Endodermal cell (in vitro differentiated cells): ENCODE data around the gene PANK4. TPM values are rescaled to one million over a fixed set of nuclear protein-coding genes. Genes with fewer than 3 reads are reported as not detected.

Experiments used
- DNase-seq: peaks from one replicate; pipeline ENCODE4 v3.0.0-alpha.2; 2017
- H3K27ac ChIP-seq: 2 replicates; pipeline ENCODE4 v1.5.1; 2013; ENCODE audit warnings: mild to moderate bottlenecking, low read depth, low read length, moderate library complexity
- H3K27me3 ChIP-seq: 2 replicates; pipeline ENCODE4 v1.6.1; 2013; ENCODE audit warnings: mild to moderate bottlenecking, low read length, moderate library complexity; ENCODE audit not compliant: insufficient read depth, control insufficient read depth, poor library complexity, severe bottlenecking
- H3K36me3 ChIP-seq: 2 replicates; pipeline ENCODE4 v1.7.0; 2013; ENCODE audit warnings: mild to moderate bottlenecking, low read length, moderate library complexity; ENCODE audit not compliant: control insufficient read depth, insufficient read depth
- H3K4me1 ChIP-seq: one replicate; pipeline ENCODE4 v1.7.0; 2013; ENCODE audit warnings: low read length; ENCODE audit not compliant: control insufficient read depth, insufficient read depth
- H3K4me3 ChIP-seq: 2 replicates; pipeline ENCODE4 v1.5.1; 2013; ENCODE audit warnings: mild to moderate bottlenecking, low read length, moderate library complexity
- H3K9ac ChIP-seq: 2 replicates; pipeline ENCODE4 v1.6.1; 2013; ENCODE audit warnings: mild to moderate bottlenecking, low read length, moderate library complexity; ENCODE audit not compliant: poor library complexity, severe bottlenecking; ENCODE audit errors: extremely low read depth
- H3K9me3 ChIP-seq: 2 replicates; pipeline ENCODE4 v1.6.1; 2013; ENCODE audit warnings: mild to moderate bottlenecking, low read length, moderate library complexity; ENCODE audit not compliant: control insufficient read depth
- H3K27ac Mint-ChIP-seq: 2 replicates; pipeline ENCODE4 v1.8.0; 2020; ENCODE audit warnings: mixed read lengths
- H3K27me3 Mint-ChIP-seq: 2 replicates; pipeline ENCODE4 v1.8.0; 2021; ENCODE audit warnings: mild to moderate bottlenecking, mixed read lengths; ENCODE audit not compliant: insufficient read depth
- H3K36me3 Mint-ChIP-seq: 2 replicates; pipeline ENCODE4 v1.8.0; 2020; ENCODE audit warnings: low read depth, mixed read lengths
- H3K4me1 Mint-ChIP-seq: 2 replicates; pipeline ENCODE4 v1.8.0; 2020; ENCODE audit warnings: mixed read lengths
- H3K4me3 Mint-ChIP-seq: 2 replicates; pipeline ENCODE4 v1.8.0; 2020; ENCODE audit warnings: mild to moderate bottlenecking, moderate library complexity, mixed read lengths
- H3K9me3 Mint-ChIP-seq: 2 replicates; pipeline ENCODE4 v1.8.0; 2020; ENCODE audit warnings: mild to moderate bottlenecking, mixed read lengths
- WGBS, 2 experiments: methylation state at CpG; one replicate each; pipeline versions ENCODE4 v1.1.5 to v1.1.7; 2013; ENCODE audit warnings: missing lambda C conversion rate in 2 of 2, mixed read lengths in 1 of 2; ENCODE audit not compliant: insufficient coverage in 1 of 2, insufficient read length in 1 of 2; 5-methylcytosine and 5-hydroxymethylcytosine counted together
- total RNA-seq, 2 donors: library from RNA; stranded (reverse); fragmentation: NEBNext Ultra II Directional in 1 of 2; extraction: Animal tissue kit (Norgen Biotek cat#: 25700) in 1 of 2; gene quantifications; 2 replicates in 1 of 2; 3 replicates in 1 of 2; pipeline ENCODE4 v1.2.1, GENCODE V29; 2021
- TF ChIP-seq, protein P1 (sequence below): fragments of 200-600 bp; sonication (generic); conservative IDR thresholded peaks from 2 replicates; pipeline ENCODE4 v1.5.0; 2021; ENCODE audit warnings: antibody characterized with exemption, mild to moderate bottlenecking

PANK4 gene
- total RNA-seq, 2 donors from 2014 or later = 45.6 to 49.5 TPM

DNA sequence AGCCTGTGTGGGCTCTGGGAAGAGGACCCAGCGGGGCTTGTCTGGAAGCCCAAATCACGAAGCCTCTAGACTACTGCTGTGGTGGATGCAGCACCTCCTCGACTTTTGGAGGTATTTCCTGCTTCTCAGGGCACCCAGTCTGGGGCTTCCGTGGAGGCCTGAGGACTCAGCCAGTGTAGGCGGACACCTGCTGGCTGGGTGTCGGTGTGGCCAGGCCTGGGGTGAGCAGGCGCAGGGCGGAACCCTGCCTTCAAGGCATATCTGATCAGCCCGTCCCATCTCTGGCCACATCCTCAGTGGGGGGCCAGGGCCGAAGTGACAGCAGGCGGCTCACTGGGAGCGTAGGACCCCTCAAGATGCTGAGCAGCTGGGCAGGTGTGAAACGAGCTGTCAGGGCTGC, 43.4 kb downstream of the PANK4 start:
- TF ChIP-seq, protein P1, sequence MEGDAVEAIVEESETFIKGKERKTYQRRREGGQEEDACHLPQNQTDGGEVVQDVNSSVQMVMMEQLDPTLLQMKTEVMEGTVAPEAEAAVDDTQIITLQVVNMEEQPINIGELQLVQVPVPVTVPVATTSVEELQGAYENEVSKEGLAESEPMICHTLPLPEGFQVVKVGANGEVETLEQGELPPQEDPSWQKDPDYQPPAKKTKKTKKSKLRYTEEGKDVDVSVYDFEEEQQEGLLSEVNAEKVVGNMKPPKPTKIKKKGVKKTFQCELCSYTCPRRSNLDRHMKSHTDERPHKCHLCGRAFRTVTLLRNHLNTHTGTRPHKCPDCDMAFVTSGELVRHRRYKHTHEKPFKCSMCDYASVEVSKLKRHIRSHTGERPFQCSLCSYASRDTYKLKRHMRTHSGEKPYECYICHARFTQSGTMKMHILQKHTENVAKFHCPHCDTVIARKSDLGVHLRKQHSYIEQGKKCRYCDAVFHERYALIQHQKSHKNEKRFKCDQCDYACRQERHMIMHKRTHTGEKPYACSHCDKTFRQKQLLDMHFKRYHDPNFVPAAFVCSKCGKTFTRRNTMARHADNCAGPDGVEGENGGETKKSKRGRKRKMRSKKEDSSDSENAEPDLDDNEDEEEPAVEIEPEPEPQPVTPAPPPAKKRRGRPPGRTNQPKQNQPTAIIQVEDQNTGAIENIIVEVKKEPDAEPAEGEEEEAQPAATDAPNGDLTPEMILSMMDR = no peak
- Mint-ChIP-seq H3K4me3 (no peak overlapping the region), H3K27ac (no peak overlapping the region), H3K9me3 (no peaks in the 10 kb centered on the region), H3K27me3 (peaks cover 1% of the 10 kb centered on the region), H3K36me3 (no peaks in the 10 kb centered on the region), H3K4me1 (no peaks in the 10 kb centered on the region)
- Histone ChIP-seq H3K4me1 (no peaks in the 10 kb centered on the region), H3K9me3 (no peaks in the 10 kb centered on the region), H3K27ac (no peak overlapping the region), H3K27me3 (no peaks in the 10 kb centered on the region), H3K9ac (no peak overlapping the region), H3K36me3 (no peaks in the 10 kb centered on the region), H3K4me3 (no peak overlapping the region)
- no peak for DNase-seq
- WGBS, 2 experiments = 90 to 91% methylated on average over 10 to 13 of the region's 13 CpGs

DNA sequence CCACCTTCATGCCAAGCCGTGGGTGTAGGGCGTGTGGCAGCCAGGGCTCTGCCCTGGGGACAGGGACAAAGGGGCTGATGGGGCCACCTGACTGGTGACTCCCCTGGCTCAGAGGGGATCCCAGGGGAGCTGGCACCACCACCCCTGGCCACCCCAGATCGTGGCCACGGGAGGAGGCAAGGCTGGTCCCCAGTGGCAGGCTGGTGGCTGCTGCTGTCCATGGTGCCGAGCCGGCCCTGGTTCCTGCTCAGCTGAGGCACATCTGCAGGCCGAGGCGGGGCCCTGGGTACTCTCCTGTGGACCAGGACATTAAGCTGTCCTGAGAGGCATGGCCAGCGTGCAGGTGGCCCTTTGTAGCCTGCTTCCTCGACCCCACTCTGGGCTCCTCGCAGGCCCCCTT, 43.8 kb downstream of the PANK4 start:
- no peak overlapping the region for H3K4me3 ChIP-seq
- H3K27ac ChIP-seq = no peak overlapping the region
- no peaks in the 10 kb centered on the region for H3K36me3 ChIP-seq
- H3K9ac ChIP-seq = no peak overlapping the region
- 87 to 91% methylated on average over 8 to 11 of the region's 11 CpGs for WGBS, 2 experiments
- no peaks in the 10 kb centered on the region for H3K9me3 ChIP-seq
- TF ChIP-seq, protein P1 = no peak
- H3K27ac Mint-ChIP-seq = no peak overlapping the region
- no peaks in the 10 kb centered on the region for H3K27me3 ChIP-seq
- no peaks in the 10 kb centered on the region for H3K27me3 Mint-ChIP-seq
- H3K4me1 Mint-ChIP-seq = no peaks in the 10 kb centered on the region
- DNase-seq = no peak
- no peaks in the 10 kb centered on the region for H3K4me1 ChIP-seq
- H3K4me3 Mint-ChIP-seq = no peak overlapping the region
- H3K36me3 Mint-ChIP-seq = no peaks in the 10 kb centered on the region
- no peaks in the 10 kb centered on the region for H3K9me3 Mint-ChIP-seq

DNA sequence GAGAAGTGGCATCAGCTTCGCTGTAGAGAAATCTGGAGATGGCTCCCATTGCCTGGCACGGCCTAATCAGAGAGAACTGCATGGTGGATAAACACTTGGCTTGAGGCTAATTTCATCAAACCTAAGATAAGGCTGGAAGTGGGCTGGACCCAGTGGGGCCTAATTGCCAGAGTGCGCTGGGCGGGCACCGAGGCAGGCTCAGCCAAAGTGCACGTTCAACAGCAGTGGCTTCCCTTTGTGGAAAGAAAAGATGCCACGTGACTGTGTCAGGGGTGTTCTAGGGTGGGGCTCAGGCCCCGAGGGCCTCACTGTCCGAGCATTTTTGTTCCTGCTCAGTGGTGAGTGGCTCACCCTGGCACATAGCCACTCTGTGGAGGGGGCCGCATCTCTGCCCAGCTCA, 44.5 kb downstream of the PANK4 start:
- Histone ChIP-seq H3K9me3 (no peaks in the 10 kb centered on the region), H3K27me3 (no peaks in the 10 kb centered on the region), H3K9ac (no peak overlapping the region), H3K4me1 (no peaks in the 10 kb centered on the region), H3K36me3 (no peaks in the 10 kb centered on the region), H3K27ac (no peak overlapping the region), H3K4me3 (no peak overlapping the region)
- H3K4me3 Mint-ChIP-seq = no peak overlapping the region
- no peak for DNase-seq
- no peaks in the 10 kb centered on the region for H3K36me3 Mint-ChIP-seq
- no peaks in the 10 kb centered on the region for H3K4me1 Mint-ChIP-seq
- TF ChIP-seq, protein P1 = no peak
- no peaks in the 10 kb centered on the region for H3K27me3 Mint-ChIP-seq
- H3K9me3 Mint-ChIP-seq = no peaks in the 10 kb centered on the region
- H3K27ac Mint-ChIP-seq = no peak overlapping the region
- 89 to 99% methylated on average over 8 to 10 of the region's 10 CpGs for WGBS, 2 experiments
